ENCODE results near the gene MMP15.

The MMP15 gene

DNA sequence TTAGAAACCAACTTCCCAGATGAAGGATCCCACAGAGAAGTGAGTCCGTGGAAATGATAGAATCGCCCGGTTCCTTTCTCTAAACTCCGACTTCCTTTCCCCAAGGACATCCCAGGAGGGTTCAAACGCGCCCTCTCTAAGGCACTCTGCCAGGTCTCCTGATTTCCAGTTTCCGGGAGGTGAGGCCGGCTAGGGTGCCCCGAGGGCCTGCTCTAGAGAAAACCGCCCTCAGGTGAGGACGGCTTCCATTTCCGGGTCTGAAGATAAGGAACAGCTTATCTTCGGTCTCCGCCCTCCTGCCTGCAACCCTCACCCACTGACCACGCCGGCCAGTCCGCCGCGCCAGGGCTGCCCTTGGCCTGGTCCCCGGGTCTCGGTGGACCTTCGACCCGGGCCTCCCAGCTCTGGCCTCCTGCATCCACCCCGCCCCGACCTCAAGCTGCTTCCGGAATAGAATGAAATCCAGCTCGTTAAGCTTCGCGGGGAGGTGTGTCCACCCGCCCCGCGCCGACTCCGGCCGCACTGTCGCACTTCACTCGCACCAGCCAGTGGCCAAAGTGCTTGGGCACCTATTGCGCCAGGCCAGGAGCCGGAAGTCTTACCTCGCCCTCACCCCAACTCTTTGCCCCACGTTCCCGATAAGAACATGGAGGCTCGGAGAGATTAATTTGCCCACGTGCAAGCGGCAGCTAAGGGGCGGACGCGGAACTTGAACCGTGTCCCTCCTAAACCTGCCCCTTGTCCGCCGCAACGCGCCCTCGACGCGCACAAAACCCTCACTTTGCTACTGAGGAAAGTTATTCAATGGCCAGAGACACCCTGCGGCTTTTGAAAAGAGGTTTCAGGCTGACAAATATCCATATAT is 836 bp upstream of the MMP15 start:
- H3K4me3 ChIP-seq (replicated peaks; ENCODE audit: low read depth, low read length), result peak overlapping the region; percentile 64
- no peaks in the 10 kb centered on the region; the same call in 1 of the 2 replicates for H3K27me3 ChIP-seq (replicated peaks; ENCODE audit: control insufficient read depth, insufficient read depth, low read length)
- TF ChIP-seq, protein P1, sequence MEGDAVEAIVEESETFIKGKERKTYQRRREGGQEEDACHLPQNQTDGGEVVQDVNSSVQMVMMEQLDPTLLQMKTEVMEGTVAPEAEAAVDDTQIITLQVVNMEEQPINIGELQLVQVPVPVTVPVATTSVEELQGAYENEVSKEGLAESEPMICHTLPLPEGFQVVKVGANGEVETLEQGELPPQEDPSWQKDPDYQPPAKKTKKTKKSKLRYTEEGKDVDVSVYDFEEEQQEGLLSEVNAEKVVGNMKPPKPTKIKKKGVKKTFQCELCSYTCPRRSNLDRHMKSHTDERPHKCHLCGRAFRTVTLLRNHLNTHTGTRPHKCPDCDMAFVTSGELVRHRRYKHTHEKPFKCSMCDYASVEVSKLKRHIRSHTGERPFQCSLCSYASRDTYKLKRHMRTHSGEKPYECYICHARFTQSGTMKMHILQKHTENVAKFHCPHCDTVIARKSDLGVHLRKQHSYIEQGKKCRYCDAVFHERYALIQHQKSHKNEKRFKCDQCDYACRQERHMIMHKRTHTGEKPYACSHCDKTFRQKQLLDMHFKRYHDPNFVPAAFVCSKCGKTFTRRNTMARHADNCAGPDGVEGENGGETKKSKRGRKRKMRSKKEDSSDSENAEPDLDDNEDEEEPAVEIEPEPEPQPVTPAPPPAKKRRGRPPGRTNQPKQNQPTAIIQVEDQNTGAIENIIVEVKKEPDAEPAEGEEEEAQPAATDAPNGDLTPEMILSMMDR (IDR thresholded peaks at IDR 0.05; ENCODE audit: insufficient read depth, low read length, poor library complexity, severe bottlenecking), result no peak
- peaks cover 3% of the 10 kb centered on the region; the same call in 1 of the 2 replicates for H3K36me3 ChIP-seq (ENCODE audit: control insufficient read depth, insufficient read depth, low read length)
- peak; percentile 54 for DNase-seq (ENCODE audit: extremely low read depth, insufficient read length)

DNA sequence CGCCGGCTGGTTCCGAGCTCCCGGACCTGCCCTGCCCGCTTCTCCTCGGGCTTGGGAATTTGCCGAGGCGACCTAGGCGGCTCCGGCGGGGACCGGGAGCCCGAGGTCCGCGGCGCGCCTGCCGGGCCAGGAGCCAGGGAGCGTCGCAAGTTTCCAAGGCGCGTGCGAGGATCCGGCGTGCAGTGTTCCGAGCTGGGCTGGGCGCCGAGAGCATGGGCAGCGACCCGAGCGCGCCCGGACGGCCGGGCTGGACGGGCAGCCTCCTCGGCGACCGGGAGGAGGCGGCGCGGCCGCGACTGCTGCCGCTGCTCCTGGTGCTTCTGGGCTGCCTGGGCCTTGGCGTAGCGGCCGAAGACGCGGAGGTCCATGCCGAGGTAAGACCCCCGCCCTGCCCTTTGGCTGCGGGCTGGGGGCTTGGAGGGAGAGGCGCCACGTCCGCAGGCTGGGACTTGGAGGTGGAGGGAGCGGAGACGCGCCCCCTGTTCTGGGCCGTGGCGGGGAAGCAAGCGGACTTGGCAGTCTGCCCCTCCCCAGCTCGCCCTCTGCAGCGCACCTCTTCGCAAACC is 668 bp downstream of the MMP15 start:
- TF ChIP-seq, protein P1 (IDR thresholded peaks at IDR 0.05; ENCODE audit: insufficient read depth, low read length, poor library complexity, severe bottlenecking), result no peak
- Histone ChIP-seq H3K27me3 (replicated peaks; ENCODE audit: control insufficient read depth, insufficient read depth, low read length) (no peaks in the 10 kb centered on the region; the same call in 1 of the 2 replicates), H3K36me3 (ENCODE audit: control insufficient read depth, insufficient read depth, low read length) (no peaks in the 10 kb centered on the region), H3K4me3 (replicated peaks; ENCODE audit: low read depth, low read length) (peak overlapping the region; percentile 64)
- peak; percentile 40 for DNase-seq (ENCODE audit: extremely low read depth, insufficient read length)

DNA sequence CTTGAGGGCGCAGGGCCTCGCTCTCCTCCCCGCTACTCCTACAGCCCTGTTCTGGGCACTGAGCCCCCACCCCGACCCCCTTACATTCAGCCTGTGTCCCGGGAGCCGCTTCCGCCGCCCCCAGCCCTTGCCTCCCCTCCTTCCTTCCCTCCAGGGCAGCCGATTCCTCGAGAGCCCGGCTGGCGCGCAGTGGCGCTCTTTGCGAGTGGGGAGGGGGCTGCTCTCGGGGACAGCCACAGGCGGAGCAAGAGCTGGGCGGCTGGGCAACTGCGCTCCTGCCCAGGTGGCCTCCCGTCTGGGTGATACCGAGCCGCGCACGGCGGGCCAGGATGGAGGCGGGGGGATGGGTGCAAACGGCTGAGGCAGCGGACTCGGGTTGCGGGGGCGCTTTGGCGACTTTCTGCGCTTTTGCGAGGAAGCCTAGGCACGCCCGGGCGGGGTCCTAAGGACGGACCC is 1.2 kb downstream of the MMP15 start:
- no peaks in the 10 kb centered on the region for H3K36me3 ChIP-seq (ENCODE audit: control insufficient read depth, insufficient read depth, low read length)
- H3K27me3 ChIP-seq (replicated peaks; ENCODE audit: control insufficient read depth, insufficient read depth, low read length), result no peaks in the 10 kb centered on the region; the same call in 1 of the 2 replicates
- no peak for DNase-seq (ENCODE audit: extremely low read depth, insufficient read length)
- no peak overlapping the region; the same call in 1 of the 2 replicates for H3K4me3 ChIP-seq (replicated peaks; ENCODE audit: low read depth, low read length)
- TF ChIP-seq, protein P1 (IDR thresholded peaks at IDR 0.05; ENCODE audit: insufficient read depth, low read length, poor library complexity, severe bottlenecking), result no peak

DNA sequence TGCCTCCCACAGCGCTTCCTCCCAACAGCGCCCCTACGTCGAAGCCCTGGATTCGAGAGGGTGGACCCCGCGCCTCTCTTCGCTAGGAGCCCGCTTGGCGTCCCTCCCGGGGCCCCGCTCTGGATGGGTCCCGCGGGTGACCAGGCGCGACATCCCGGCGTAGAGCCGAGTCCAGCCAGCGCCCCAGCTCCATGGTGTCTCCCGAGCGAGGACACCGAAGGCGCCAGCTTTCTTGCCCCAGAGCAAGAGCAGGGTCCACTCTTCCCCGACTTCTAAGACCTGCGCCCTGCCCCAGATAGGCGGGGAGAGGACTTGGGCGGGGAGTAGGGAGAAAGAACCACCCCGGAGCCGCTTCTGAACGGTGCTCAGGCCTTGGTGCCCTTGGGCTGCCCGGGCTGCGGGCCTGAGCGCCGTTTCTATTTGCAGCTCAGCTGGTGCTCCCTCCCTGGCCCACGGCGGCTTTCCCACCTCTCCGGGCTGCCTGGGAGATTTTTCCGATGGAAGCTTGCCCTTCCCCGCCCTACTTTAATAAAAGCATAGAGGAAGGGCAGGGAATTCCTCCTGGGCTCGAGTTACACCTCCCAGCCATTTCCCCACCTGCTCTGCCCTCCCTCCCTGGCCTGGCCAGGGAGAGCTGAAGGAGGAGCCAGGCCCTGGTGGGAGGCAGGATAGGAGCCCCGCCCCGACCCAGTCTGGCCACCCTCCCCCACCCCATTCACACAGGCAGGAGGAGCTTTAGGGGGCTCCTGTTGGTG is 1.8 kb downstream of the MMP15 start:
- no peak for DNase-seq (ENCODE audit: extremely low read depth, insufficient read length)
- no peaks in the 10 kb centered on the region for H3K36me3 ChIP-seq (ENCODE audit: control insufficient read depth, insufficient read depth, low read length)

DNA sequence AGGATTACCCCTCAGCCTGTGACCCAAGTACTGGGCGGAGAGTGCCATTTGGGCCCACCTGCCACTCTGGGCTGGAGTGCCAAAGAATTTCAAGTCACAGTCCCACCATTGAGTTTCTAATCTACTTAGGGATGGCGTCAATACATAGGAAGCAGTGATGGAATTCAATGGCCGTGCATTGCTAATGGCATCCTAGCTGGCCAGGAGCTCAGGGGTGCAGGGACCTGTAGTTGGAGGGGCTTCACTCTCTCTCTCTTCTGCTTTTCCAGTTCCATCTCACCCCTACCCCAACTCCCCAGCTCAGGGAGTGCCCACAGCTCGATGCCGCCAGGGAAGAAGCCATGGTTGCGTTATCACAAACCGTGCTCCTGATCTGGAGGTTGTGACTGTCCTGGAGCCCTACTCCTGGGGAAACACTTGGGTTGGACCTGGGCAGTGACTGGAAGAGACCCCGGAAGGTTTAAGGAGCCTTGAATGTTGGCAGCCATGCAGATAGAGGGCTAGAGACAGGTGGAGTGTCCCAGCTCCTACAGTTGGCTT is 2.4 kb downstream of the MMP15 start:
- TF ChIP-seq, protein P1 (IDR thresholded peaks at IDR 0.05; ENCODE audit: insufficient read depth, low read length, poor library complexity, severe bottlenecking), result no peak
- no peak overlapping the region for H3K4me3 ChIP-seq (replicated peaks; ENCODE audit: low read depth, low read length)
- H3K27me3 ChIP-seq (replicated peaks; ENCODE audit: control insufficient read depth, insufficient read depth, low read length), result no peaks in the 10 kb centered on the region; the same call in 1 of the 2 replicates

More for the DNA sequence above, 1.8 kb downstream of the MMP15 start:
- no peaks in the 10 kb centered on the region; the same call in 1 of the 2 replicates for H3K27me3 ChIP-seq (replicated peaks; ENCODE audit: control insufficient read depth, insufficient read depth, low read length)
- TF ChIP-seq, protein P1 (IDR thresholded peaks at IDR 0.05; ENCODE audit: insufficient read depth, low read length, poor library complexity, severe bottlenecking), result no peak
- no peak overlapping the region for H3K4me3 ChIP-seq (replicated peaks; ENCODE audit: low read depth, low read length)

More for the DNA sequence above, 2.4 kb downstream of the MMP15 start:
- DNase-seq (ENCODE audit: extremely low read depth, insufficient read length), result no peak
- no peaks in the 10 kb centered on the region for H3K36me3 ChIP-seq (ENCODE audit: control insufficient read depth, insufficient read depth, low read length)
